Cortex of kidney (tissue), 1 donor: ENCODE measurements around the gene PPP2R2B.

Experiments
- DNase-seq: peaks from one replicate; lab custom pipeline; 2025; lab: John Stamatoyannopoulos, UW

PPP2R2B gene

GRCh38 chr5:146827901-146828300, 50.7 kb downstream of the PPP2R2B start:
- no peak for DNase-seq

- DNase-seq, result no peak
These were observed 53.5 kb downstream of the PPP2R2B start for GRCh38 chr5:146825033-146825432.

DNA sequence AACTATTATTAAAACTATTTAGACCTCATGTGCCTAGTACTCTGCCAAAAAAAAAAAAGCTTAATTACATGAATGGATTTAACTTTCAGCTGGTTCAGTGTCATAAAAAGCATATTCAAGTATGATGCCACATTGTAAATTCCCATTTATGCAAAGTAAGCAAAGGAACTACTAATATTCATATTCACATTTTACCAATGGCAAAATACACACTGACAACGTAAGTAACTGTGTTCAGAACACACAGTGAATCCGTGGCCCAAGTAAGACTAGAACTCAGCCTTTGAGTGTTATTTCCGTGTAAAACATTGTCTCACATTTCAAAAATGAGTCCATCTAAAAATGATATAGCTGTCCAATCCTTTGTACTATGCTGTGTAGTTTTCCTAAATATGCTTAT, 56.8 kb downstream of the PPP2R2B start:
- no peak for DNase-seq

GRCh38 chr5:146820987-146821386, 57.6 kb downstream of the PPP2R2B start:
- DNase-seq, result no peak

DNA sequence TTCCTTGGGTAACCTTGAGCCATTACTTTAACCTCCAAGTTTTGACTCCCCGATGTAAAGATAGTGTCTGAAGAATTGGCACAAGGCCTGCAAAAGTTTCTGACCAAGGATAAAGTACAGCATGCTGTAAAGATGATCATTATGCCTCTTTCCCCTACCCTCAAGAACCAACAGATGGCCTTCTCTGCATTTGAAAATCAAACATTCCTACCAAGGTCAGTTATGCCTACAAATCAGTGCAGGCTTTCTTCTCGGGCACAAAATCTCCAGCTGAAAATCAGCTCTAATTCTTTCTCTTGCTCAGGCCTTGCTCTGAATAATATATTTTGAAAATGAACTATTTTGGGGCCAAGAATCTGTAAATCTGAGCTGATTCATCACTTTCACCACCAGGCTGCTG, 59.7 kb downstream of the PPP2R2B start:
- no peak for DNase-seq

GRCh38 chr5:146817973-146818372, 60.6 kb downstream of the PPP2R2B start:
- no peak for DNase-seq

DNA sequence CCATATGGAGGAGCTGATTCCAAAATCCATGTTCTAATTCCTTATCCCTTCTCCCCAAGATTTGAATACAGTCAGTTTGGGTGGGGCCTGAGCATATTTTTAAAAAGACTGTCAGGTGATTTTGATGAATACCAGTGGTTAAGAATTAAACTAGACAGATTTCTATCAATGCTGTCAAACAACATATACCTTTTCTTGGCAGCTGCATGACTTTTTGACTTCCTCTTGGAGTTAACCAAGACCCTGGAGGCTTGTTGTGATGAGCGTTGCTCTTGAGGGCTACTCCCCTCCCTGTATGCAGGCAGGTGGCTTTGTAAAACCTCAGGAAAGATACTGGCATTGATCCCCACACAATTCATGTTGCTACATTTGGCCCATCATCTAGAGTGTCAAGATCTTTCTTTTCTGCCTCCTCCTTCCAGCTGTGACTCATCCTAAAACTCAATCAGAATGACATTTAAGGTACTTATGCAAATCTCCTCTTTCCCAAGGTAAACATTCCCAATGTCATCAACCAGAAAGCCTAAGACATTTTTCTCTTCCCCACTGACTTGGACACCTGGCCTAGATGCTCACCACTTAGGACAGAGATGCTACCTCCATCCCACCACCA, 61.7 kb downstream of the PPP2R2B start:
- DNase-seq, result no peak

- DNase-seq, result no peak
These were observed 63.1 kb downstream of the PPP2R2B start for GRCh38 chr5:146815411-146815810.

- no peak for DNase-seq
These were observed 65.0 kb downstream of the PPP2R2B start for GRCh38 chr5:146813346-146814157.

- no peak for DNase-seq
These were observed 73.5 kb downstream of the PPP2R2B start for GRCh38 chr5:146805081-146805480.

- no peak for DNase-seq
These were observed 75.5 kb downstream of the PPP2R2B start for GRCh38 chr5:146802945-146803522.

DNA sequence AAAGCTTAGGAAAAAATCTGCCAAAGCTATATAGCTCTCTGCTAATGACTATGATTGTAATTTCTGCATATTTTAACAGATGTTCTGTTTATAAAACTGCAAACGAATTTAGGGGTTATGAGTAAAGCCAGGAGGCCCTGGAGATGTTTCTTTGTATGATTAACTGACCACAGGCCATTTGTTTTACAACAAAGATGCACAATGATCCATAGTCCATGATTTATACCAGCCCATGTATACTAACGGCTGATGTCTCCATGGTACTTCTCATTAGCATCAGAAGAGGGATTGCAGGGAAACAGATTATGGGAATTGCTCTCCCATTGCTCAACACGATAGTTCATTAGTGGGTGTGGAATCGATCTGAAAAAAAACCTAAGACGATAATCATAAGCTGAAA, 78.9 kb downstream of the PPP2R2B start:
- DNase-seq, result no peak

DNA sequence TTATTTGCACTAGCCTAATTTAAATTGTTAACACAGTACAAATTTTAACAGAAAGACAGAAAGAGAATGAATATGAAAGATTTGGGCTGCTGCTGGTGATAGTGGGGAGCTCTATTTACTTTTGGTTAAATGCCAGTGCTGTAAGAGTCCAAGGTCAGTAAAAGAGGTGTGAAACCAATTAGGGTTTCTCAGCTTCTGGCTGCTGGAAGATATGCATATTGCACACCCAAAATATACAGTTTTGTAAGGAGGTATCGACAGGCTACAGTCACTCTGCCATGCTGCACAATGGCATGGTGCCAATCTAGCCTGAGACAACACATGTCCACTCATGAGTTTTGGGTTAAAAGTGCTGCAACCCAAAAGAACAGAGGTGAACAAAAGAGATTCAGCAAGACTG, 79.3 kb downstream of the PPP2R2B start:
- no peak for DNase-seq

GRCh38 chr5:146797658-146798057, 80.9 kb downstream of the PPP2R2B start:
- no peak for DNase-seq

GRCh38 chr5:146796911-146797310, 81.6 kb downstream of the PPP2R2B start:
- DNase-seq, result no peak

DNA sequence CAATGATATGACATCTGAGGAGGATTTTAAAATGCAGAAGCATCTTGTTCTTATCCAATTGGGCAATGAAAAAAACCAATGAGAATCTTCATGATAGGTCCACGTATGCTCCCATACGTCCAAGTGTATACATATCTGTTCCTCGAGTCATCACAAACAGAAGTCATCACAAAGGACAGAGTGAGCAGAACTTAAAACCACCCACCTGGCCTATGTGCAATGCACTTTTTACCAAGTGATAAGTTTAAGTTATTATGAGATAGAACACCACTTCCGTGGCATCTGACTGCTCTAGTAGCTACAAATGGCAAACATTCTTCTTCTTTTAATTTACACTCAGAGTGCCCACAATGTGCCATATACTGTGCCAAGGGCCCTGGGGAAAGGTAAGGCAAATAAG, 82.4 kb downstream of the PPP2R2B start:
- no peak for DNase-seq

GRCh38 chr5:146794326-146795029, 84.1 kb downstream of the PPP2R2B start:
- no peak for DNase-seq

GRCh38 chr5:146793709-146794108, 84.8 kb downstream of the PPP2R2B start:
- DNase-seq, result no peak

- no peak for DNase-seq
These were observed 87.1 kb downstream of the PPP2R2B start for GRCh38 chr5:146791471-146791870.

DNA sequence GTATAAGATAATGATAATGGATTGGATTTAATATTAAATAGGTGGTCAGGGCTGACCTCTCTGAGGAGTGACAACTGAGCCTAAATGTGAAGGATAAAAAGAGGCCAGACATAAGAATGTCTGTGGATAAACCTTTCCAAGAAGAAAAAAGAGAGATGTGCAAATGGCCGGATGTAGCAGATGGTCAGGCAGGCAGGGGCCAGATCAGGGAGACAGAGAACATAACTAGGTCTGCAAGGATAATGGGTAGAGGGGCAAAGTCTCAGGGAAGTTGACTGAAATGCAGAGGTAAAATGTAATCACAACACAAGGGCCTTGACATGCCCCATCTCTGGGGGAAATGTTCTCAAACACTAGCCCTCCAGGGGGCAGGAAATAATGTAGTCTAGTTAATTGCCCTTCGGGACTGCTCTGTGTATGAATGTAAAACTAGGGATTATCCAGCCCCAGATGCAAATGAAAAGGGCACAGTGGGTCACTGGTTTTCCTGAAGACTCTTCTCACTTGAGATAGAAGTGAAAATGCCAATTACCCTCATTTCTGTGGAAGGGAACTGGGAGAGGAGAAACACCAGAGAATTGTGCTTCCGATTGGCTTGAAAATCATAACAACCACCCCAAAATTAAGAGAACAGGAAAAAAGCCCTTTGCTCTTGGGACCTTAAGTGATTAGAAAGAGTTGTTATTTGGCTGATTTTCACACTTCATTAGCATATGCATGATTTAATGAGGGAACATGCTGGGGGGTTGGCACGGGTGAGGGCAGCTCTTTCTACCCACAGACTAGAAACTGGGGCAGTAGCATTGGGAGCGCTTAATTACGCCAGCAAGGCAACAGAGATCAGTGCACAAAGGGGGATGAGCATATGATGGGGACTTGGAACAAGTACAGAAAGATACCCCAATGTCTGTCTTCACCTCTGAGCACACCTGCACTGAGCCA, 88.6 kb downstream of the PPP2R2B start:
- no peak for DNase-seq

- no peak for DNase-seq
These were observed 89.7 kb downstream of the PPP2R2B start for GRCh38 chr5:146788898-146789297.

GRCh38 chr5:146785065-146785464, 93.5 kb downstream of the PPP2R2B start:
- no peak for DNase-seq
